PFSK-1 (cell line): ENCODE measurements around the gene LGR4.

Source experiments
- POLR2AphosphoS5 ChIP-seq: IDR thresholded peaks from 2 replicates; pipeline ENCODE4 v1.6.1; 2012; ENCODE audit warnings: low read depth, mild to moderate bottlenecking, control low read depth, low read length, moderate library complexity
- TF ChIP-seq, protein P1 (sequence below), 2 experiments: IDR thresholded peaks; 2 replicates each; pipeline versions ENCODE4 v1.6.1 to v1.8.0; 2011 to 2012; ENCODE audit warnings: low read depth in 2 of 2, low read length in 2 of 2, control low read depth in 1 of 2, inconsistent platforms in 1 of 2, mild to moderate bottlenecking in 1 of 2, moderate library complexity in 1 of 2; ENCODE audit not compliant: insufficient read depth in 1 of 2

DNA sequence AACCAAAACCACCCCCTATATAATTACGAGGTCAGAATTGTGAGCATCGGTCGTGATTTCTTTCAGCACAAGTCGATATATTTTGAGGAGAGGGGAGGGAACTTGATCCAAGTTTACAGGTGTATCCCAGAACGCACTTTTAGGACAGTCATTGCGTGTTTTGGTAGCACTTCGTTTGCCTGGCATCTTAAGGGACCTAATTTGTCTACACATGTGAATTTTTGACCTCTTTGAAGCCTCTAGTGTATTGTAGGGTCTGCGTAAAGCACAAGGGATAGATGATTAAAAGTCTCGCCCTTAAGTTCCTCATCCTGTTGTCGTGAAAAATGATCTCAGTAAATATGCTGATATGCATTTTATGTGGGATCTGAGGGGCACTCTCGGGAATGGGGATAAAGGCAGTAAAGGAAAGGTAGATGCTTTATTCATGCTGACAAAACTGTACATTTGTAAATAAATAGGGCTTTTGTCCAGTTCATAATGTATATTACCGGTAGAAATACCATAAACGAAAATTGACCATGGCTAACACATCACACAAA lies 108.9 kb downstream of the LGR4 start:
- TF ChIP-seq, protein P1, sequence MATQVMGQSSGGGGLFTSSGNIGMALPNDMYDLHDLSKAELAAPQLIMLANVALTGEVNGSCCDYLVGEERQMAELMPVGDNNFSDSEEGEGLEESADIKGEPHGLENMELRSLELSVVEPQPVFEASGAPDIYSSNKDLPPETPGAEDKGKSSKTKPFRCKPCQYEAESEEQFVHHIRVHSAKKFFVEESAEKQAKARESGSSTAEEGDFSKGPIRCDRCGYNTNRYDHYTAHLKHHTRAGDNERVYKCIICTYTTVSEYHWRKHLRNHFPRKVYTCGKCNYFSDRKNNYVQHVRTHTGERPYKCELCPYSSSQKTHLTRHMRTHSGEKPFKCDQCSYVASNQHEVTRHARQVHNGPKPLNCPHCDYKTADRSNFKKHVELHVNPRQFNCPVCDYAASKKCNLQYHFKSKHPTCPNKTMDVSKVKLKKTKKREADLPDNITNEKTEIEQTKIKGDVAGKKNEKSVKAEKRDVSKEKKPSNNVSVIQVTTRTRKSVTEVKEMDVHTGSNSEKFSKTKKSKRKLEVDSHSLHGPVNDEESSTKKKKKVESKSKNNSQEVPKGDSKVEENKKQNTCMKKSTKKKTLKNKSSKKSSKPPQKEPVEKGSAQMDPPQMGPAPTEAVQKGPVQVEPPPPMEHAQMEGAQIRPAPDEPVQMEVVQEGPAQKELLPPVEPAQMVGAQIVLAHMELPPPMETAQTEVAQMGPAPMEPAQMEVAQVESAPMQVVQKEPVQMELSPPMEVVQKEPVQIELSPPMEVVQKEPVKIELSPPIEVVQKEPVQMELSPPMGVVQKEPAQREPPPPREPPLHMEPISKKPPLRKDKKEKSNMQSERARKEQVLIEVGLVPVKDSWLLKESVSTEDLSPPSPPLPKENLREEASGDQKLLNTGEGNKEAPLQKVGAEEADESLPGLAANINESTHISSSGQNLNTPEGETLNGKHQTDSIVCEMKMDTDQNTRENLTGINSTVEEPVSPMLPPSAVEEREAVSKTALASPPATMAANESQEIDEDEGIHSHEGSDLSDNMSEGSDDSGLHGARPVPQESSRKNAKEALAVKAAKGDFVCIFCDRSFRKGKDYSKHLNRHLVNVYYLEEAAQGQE (IDR thresholded peaks at IDR 0.05; ENCODE audit: insufficient read depth in 1 of 2, low read depth in 2 of 2, low read length in 2 of 2), result no peak
- TF ChIP-seq POLR2AphosphoS5, result no peak; the same call in 1 of the 2 replicates
